CD4-positive, CD25-positive, alpha-beta regulatory T cell (primary cell): ENCODE measurements around the gene DUSP10. TPM values are rescaled to one million over a fixed set of nuclear protein-coding genes. Genes with fewer than 3 reads are reported as not detected.

Source experiments
- ATAC-seq, 2 donors: fragments of 150-1000 bp; cut with Tn5 transposase; one replicate each; pipeline ENCODE4 v1.10.0; 2021; ENCODE audit warnings: low read depth in 2 of 2, moderate number of reproducible peaks in 2 of 2, moderate library complexity in 1 of 2
- DNase-seq, 3 donors: peaks; one replicate each; pipeline versions ENCODE4 v3.0.0 to v3.0.0-alpha.2; 2012 to 2022; ENCODE audit warnings: mixed read lengths in 1 of 3
- H3K27ac ChIP-seq: one replicate; pipeline ENCODE4 v1.7.0; 2013; ENCODE audit warnings: mild to moderate bottlenecking, low read length; ENCODE audit not compliant: insufficient read depth, poor library complexity, severe bottlenecking
- H3K27me3 ChIP-seq: one replicate; pipeline ENCODE4 v1.7.0; 2013; ENCODE audit warnings: low read length; ENCODE audit not compliant: control insufficient read depth, insufficient read depth
- H3K36me3 ChIP-seq: one replicate; pipeline ENCODE4 v1.7.0; 2013; ENCODE audit warnings: mild to moderate bottlenecking, low read length, moderate library complexity; ENCODE audit not compliant: control insufficient read depth, insufficient read depth
- H3K4me1 ChIP-seq: 2 replicates; pipeline ENCODE4 v1.7.0; 2013; ENCODE audit warnings: mild to moderate bottlenecking, low read length; ENCODE audit not compliant: insufficient read depth, control insufficient read depth, poor library complexity, severe bottlenecking
- H3K4me3 ChIP-seq: one replicate; pipeline ENCODE4 v1.7.0; 2013; ENCODE audit warnings: low read depth, mild to moderate bottlenecking, low read length, moderate library complexity
- H3K9me3 ChIP-seq, 2 experiments: 1 replicate in 1 of 2; 2 replicates in 1 of 2; pipeline ENCODE4 v1.7.0; 2013; ENCODE audit warnings: low read length in 2 of 2, mild to moderate bottlenecking in 1 of 2, moderate library complexity in 1 of 2; ENCODE audit not compliant: control insufficient read depth in 2 of 2
- H3K27ac Mint-ChIP-seq, 3 donors: one replicate each; pipeline ENCODE4 v1.8.0; 2020 to 2022; ENCODE audit warnings: mild to moderate bottlenecking in 3 of 3, mixed read lengths in 3 of 3, moderate library complexity in 2 of 3
- H3K27me3 Mint-ChIP-seq: one replicate; pipeline ENCODE4 v1.8.0; 2022; ENCODE audit warnings: mild to moderate bottlenecking, mixed read lengths
- H3K36me3 Mint-ChIP-seq: one replicate; pipeline ENCODE4 v1.8.0; 2020; ENCODE audit warnings: mixed read lengths
- H3K4me1 Mint-ChIP-seq, 4 donors: one replicate each; pipeline ENCODE4 v1.8.0; 2020 to 2022; ENCODE audit warnings: mixed read lengths in 4 of 4, mild to moderate bottlenecking in 1 of 4
- H3K4me3 Mint-ChIP-seq, 4 donors: one replicate each; pipeline ENCODE4 v1.8.0; 2020 to 2022; ENCODE audit warnings: mild to moderate bottlenecking in 4 of 4, mixed read lengths in 4 of 4, moderate library complexity in 3 of 4
- H3K9me3 Mint-ChIP-seq, 7 donors: one replicate each; pipeline ENCODE4 v1.8.0; 2020 to 2022; ENCODE audit warnings: mixed read lengths in 7 of 7, mild to moderate bottlenecking in 3 of 7, moderate library complexity in 2 of 7
- polyA plus RNA-seq, 4 donors: library from polyadenylated mRNA; unstranded; fragments of 300-500 nt; fragmentation: Illumina TruSeq; gene quantifications; one replicate each; pipeline ENCODE4 v1.2.3, GENCODE V29; 2021
- total RNA-seq: library from RNA; stranded (reverse); gene quantifications from one replicate; pipeline ENCODE4 v1.2.3, GENCODE V29; 2022

The DUSP10 gene
- total and polyA plus RNA-seq, 5 donors from 2014 or later, result 30.7 to 251 (median 37.7) TPM

GRCh38 chr1:221729771-221730330 lies 12.0 kb downstream of the DUSP10 start:
- Histone ChIP-seq H3K36me3 (peaks cover 3% of the 10 kb centered on the region), H3K27ac (peak overlapping the region; percentile 87), H3K4me3 (peak overlapping the region; percentile 83), H3K4me1 (peaks cover 96% of the 10 kb centered on the region), H3K9me3 (no peaks in the 10 kb centered on the region), H3K27me3 (no peaks in the 10 kb centered on the region)
- DNase-seq, result peak in 1 of 3 donors; percentile 53
- Mint-ChIP-seq H3K4me3 (peak overlapping the region; percentile 64 to 89 (median 68)), H3K9me3 (no peaks in the 10 kb centered on the region), H3K27ac (peak overlapping the region; percentile 82 to 94 (median 83)), H3K27me3 (no peaks in the 10 kb centered on the region), H3K4me1 (peaks cover 70 to 94% (median 84%) of the 10 kb centered on the region in 4 donors), H3K36me3 (peaks cover under 1% of the 10 kb centered on the region)
- peak; percentile 54 for ATAC-seq

GRCh38 chr1:221728037-221728505 lies 13.8 kb downstream of the DUSP10 start:
- Mint-ChIP-seq H3K4me1 (peaks cover 56 to 91% (median 74%) of the 10 kb centered on the region in 4 donors), H3K4me3 (peak overlapping the region; percentile 48 to 78 (median 69)), H3K36me3 (peaks cover 13% of the 10 kb centered on the region), H3K9me3 (peaks cover 0 to 5% (median 0%) of the 10 kb centered on the region in 7 donors), H3K27me3 (no peaks in the 10 kb centered on the region), H3K27ac (peak overlapping the region; percentile 78 to 94 (median 82))
- Histone ChIP-seq H3K4me3 (peak overlapping the region; percentile 83), H3K36me3 (peaks cover 10% of the 10 kb centered on the region), H3K27ac (peak overlapping the region; percentile 87), H3K4me1 (peaks cover 88% of the 10 kb centered on the region), H3K9me3 (peaks cover 2 to 10% of the 10 kb centered on the region in 2 experiments), H3K27me3 (no peaks in the 10 kb centered on the region)
- no peak for ATAC-seq
- DNase-seq, result no peak

DNA sequence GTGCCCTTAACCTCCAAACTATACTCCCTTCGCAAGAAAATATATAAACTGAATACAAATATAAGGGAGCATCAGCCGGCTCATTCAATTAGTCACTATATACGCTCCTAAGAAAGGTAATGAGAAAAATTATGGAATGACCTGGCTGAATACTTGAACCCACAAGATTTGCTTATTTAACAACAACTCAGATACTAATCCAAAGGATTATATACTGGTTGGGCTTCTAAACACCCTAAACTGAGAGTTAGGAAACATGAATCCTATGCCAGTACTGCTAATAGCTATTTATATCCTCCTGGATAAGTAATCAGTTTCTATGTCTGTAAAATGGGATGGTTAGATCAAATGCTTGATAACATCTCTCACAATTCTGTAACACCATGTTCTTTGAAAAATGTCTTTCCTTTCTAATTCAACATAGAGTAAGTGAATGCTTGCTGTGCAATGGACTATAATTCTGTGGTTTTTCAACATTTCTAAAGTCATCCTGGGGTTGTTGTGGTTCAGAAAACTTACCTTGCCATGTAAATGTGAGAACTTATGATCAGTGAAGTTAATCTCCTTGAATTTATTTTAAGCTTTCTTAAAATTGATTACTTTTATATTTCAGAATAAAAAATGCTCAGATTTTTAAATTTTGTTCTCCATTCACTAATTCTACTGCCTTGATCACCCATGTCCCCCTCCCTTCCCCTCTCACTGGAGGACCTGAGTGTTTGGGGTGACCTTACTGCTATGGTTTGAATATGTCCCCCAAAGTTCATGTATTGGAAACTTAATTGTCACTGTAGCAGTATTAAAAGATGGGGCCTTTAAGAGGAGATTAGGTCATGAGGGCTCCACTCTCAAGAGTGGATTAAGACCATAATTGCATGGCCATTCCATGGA lies 14.5 kb downstream of the DUSP10 start:
- H3K4me1 Mint-ChIP-seq, result peaks cover 54 to 91% (median 73%) of the 10 kb centered on the region in 4 donors
- peak overlapping the region; percentile 48 to 84 (median 69) for H3K4me3 Mint-ChIP-seq
- no peaks in the 10 kb centered on the region for H3K27me3 Mint-ChIP-seq
- H3K9me3 Mint-ChIP-seq, result peaks cover 0 to 5% (median 2%) of the 10 kb centered on the region in 7 donors
- H3K36me3 Mint-ChIP-seq, result peaks cover 19% of the 10 kb centered on the region
- DNase-seq, result peak in 1 of 3 donors; percentile 58
- no peaks in the 10 kb centered on the region for H3K27me3 ChIP-seq
- H3K36me3 ChIP-seq, result peaks cover 13% of the 10 kb centered on the region
- peak overlapping the region; percentile 83 for H3K4me3 ChIP-seq
- ATAC-seq, result no peak
- peaks cover 2 to 11% of the 10 kb centered on the region in 2 experiments for H3K9me3 ChIP-seq
- peaks cover 85% of the 10 kb centered on the region for H3K4me1 ChIP-seq
- peak overlapping the region; percentile 87 for H3K27ac ChIP-seq
- H3K27ac Mint-ChIP-seq, result peak overlapping the region; percentile 78 to 94 (median 81)

DNA sequence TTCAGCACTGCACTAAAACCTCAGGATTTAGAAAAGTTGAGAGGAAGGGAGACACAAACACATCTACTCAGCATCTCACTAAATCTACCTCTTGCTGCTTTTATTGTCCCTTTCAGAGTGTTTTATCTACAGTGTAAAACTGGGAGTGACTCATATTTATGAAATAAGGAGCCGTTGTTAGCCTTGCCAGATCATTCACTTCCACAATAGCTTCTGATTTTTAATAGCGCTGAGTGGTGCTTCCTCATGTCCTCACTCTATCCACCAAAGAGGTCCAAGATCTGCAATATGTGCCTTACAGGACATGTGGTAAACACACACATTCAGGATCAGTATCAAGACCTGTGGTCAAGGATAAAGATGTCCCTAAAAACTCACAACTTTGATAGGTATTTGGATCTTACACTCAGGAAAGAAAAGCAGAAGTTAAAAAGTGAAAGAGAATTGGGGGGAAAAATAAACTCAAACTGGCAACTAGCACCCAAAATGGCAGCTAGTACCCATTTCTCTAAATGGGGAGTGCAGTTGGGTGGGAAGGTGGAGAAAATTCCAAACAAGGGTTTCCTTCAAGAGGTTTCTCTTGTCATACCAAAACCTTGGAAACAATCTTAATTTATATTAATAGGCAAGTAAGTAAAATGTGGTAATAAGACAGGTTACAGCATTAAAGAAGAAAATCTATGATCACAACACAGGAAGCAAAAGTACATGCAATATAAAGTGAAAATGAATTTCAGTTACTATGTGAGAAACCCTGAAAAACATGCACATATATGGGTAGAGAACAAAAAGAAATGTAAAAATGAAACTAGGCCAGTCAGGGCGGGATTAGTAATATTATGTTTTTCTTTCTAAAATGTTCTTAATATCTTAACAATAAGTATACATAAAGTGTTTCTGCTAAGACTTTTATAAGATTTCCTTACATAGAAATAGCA lies 15.9 kb downstream of the DUSP10 start:
- Mint-ChIP-seq H3K4me3 (peak overlapping the region; percentile 48 to 84 (median 69)), H3K27ac (peak overlapping the region; percentile 81 to 94 (median 91)), H3K4me1 (peaks cover 52 to 94% (median 77%) of the 10 kb centered on the region in 4 donors), H3K27me3 (no peaks in the 10 kb centered on the region), H3K36me3 (peaks cover 28% of the 10 kb centered on the region), H3K9me3 (peaks cover 0 to 5% (median 2%) of the 10 kb centered on the region in 7 donors)
- ATAC-seq, result peak; percentile 76 to 83
- Histone ChIP-seq H3K4me1 (peaks cover 83% of the 10 kb centered on the region), H3K36me3 (peaks cover 13% of the 10 kb centered on the region), H3K4me3 (peak overlapping the region; percentile 83), H3K27me3 (no peaks in the 10 kb centered on the region), H3K9me3 (peaks cover 2 to 11% of the 10 kb centered on the region in 2 experiments), H3K27ac (peak overlapping the region; percentile 87)
- peak in 2 of 3 donors; percentile 64 to 81 for DNase-seq

DNA sequence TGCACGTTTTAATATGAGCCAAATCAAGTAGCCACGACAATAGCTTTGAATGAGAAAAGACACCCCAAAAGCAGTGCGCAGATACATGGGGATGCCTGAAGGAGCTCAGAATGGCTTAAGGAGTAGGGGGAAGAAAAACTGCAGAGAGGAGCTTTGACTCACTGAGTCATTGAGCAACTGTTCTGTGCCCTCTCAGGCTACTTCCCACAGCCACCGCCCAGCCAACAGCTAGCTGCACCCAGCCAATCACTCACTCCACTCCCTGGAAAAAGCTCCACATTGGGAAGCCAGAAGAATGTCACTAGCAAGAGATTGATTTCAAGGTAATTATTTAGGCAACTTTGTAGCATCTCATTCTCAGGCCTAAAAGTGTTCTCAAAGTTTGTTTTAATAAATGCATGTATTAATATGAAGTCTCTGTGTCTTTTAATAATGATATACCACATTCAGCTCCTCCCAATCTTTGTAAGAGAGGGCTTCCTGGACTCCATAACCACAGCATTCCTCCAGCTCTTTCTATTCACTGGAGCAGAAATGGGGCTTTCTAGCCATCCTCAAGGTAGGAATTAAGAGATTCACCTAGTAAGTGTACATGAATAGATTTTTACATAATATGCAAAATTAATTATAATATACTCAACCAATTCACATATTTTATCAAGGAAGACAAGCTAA lies 16.8 kb downstream of the DUSP10 start:
- peaks cover 55 to 95% (median 79%) of the 10 kb centered on the region in 4 donors for H3K4me1 Mint-ChIP-seq
- H3K4me3 ChIP-seq, result peak overlapping the region; percentile 83
- H3K27ac ChIP-seq, result peak overlapping the region; percentile 87
- H3K27me3 ChIP-seq, result no peaks in the 10 kb centered on the region
- DNase-seq (peak in 1 of 3 donors; percentile 34), ATAC-seq (no peak)
- peaks cover 74% of the 10 kb centered on the region for H3K4me1 ChIP-seq
- peaks cover 2 to 11% of the 10 kb centered on the region in 2 experiments for H3K9me3 ChIP-seq
- peaks cover 32% of the 10 kb centered on the region for H3K36me3 Mint-ChIP-seq
- H3K4me3 Mint-ChIP-seq, result peak overlapping the region; percentile 64 to 74 (median 64)
- H3K27ac Mint-ChIP-seq, result peak overlapping the region; percentile 81 to 94 (median 85)
- peaks cover 15% of the 10 kb centered on the region for H3K36me3 ChIP-seq
- no peaks in the 10 kb centered on the region for H3K27me3 Mint-ChIP-seq
- peaks cover 0 to 5% (median 2%) of the 10 kb centered on the region in 7 donors for H3K9me3 Mint-ChIP-seq

- no peak overlapping the region for H3K27ac Mint-ChIP-seq
- H3K4me3 Mint-ChIP-seq, result peak overlapping the region in 1 of 4 donors; percentile 19
- peak overlapping the region; percentile 17 for H3K4me3 ChIP-seq
- H3K9me3 Mint-ChIP-seq, result peaks cover 0 to 5% (median 2%) of the 10 kb centered on the region in 7 donors
- H3K36me3 ChIP-seq, result peaks cover 15% of the 10 kb centered on the region
- H3K27me3 ChIP-seq, result no peaks in the 10 kb centered on the region
- no peak overlapping the region for H3K27ac ChIP-seq
- H3K4me1 ChIP-seq, result peaks cover 62% of the 10 kb centered on the region
- no peaks in the 10 kb centered on the region for H3K27me3 Mint-ChIP-seq
- H3K9me3 ChIP-seq, result peaks cover 2 to 11% of the 10 kb centered on the region in 2 experiments
- peaks cover 38% of the 10 kb centered on the region for H3K36me3 Mint-ChIP-seq
- ATAC-seq (no peak), DNase-seq (no peak)
- H3K4me1 Mint-ChIP-seq, result peaks cover 49 to 95% (median 76%) of the 10 kb centered on the region in 4 donors
Measured at GRCh38 chr1:221723848-221724236, 18.0 kb downstream of the DUSP10 start.
